Measurements from ENCODE around the gene SETD1B.

DNA sequence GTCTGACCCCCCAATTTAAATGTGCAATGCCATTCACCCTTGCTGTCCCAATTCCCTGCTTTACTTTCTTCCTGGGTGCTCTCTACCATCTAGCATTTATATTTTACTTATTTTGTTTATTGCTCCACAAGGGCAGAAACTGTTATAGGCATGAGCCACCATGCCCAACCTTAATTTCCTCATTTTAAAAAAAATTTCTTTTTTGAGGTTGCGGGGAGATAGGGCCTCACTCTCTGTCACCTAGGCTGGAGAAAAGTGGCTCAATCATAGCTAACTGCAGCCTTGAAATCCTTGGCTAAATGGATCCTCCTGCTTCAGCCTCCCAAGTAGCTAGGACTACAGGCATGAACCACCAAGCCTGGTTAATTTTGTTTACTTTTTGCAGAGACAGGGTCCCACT lies 41.9 kb downstream of the SETD1B start:
- TF ChIP-seq, protein P1, sequence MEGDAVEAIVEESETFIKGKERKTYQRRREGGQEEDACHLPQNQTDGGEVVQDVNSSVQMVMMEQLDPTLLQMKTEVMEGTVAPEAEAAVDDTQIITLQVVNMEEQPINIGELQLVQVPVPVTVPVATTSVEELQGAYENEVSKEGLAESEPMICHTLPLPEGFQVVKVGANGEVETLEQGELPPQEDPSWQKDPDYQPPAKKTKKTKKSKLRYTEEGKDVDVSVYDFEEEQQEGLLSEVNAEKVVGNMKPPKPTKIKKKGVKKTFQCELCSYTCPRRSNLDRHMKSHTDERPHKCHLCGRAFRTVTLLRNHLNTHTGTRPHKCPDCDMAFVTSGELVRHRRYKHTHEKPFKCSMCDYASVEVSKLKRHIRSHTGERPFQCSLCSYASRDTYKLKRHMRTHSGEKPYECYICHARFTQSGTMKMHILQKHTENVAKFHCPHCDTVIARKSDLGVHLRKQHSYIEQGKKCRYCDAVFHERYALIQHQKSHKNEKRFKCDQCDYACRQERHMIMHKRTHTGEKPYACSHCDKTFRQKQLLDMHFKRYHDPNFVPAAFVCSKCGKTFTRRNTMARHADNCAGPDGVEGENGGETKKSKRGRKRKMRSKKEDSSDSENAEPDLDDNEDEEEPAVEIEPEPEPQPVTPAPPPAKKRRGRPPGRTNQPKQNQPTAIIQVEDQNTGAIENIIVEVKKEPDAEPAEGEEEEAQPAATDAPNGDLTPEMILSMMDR (IDR thresholded peaks at IDR 0.05): no peak
- TF ChIP-seq POLR2A (IDR thresholded peaks at IDR 0.05): no peak
- no peak for TF ChIP-seq POLR2AphosphoS5 (IDR thresholded peaks at IDR 0.05)

Measured in prostate gland (tissue), 2 donors.